ENCODE measurements around the gene DGKA.

DNA sequence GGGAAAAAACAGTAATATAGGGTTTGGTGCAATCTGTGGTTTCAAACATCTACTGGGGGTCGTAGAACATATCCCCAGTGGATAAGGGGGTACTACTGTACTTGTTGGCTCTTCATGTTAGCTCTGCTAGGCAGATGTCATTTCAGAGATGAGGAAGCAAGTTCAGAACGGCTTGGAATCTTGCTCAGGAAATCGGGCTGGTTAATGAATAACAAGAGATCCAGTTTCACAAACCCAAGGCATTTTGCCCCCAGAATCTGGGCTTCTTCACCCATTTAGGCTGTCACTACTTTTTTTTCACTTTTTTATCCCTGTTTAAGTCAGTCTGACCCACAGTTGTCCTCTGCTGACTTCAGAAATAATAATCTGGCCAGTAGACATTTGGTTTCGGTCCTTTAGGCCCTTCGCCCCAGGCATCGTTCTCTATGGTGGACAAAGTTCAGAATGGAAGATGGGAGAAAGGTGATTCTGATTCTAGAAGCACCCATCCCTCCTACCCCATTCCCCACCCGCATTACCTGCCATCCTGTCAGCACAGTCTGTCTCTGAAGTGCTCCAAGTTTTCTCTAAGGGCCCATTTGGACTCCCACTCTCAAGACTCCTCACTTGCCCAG lies 70.6 kb downstream of the DGKA start:
- TF ChIP-seq, protein P1, sequence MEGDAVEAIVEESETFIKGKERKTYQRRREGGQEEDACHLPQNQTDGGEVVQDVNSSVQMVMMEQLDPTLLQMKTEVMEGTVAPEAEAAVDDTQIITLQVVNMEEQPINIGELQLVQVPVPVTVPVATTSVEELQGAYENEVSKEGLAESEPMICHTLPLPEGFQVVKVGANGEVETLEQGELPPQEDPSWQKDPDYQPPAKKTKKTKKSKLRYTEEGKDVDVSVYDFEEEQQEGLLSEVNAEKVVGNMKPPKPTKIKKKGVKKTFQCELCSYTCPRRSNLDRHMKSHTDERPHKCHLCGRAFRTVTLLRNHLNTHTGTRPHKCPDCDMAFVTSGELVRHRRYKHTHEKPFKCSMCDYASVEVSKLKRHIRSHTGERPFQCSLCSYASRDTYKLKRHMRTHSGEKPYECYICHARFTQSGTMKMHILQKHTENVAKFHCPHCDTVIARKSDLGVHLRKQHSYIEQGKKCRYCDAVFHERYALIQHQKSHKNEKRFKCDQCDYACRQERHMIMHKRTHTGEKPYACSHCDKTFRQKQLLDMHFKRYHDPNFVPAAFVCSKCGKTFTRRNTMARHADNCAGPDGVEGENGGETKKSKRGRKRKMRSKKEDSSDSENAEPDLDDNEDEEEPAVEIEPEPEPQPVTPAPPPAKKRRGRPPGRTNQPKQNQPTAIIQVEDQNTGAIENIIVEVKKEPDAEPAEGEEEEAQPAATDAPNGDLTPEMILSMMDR (IDR thresholded peaks at IDR 0.05): no peak
- TF ChIP-seq POLR2AphosphoS5 (IDR thresholded peaks at IDR 0.05; ENCODE audit: low read depth, low read length): no peak
- TF ChIP-seq, protein P2, sequence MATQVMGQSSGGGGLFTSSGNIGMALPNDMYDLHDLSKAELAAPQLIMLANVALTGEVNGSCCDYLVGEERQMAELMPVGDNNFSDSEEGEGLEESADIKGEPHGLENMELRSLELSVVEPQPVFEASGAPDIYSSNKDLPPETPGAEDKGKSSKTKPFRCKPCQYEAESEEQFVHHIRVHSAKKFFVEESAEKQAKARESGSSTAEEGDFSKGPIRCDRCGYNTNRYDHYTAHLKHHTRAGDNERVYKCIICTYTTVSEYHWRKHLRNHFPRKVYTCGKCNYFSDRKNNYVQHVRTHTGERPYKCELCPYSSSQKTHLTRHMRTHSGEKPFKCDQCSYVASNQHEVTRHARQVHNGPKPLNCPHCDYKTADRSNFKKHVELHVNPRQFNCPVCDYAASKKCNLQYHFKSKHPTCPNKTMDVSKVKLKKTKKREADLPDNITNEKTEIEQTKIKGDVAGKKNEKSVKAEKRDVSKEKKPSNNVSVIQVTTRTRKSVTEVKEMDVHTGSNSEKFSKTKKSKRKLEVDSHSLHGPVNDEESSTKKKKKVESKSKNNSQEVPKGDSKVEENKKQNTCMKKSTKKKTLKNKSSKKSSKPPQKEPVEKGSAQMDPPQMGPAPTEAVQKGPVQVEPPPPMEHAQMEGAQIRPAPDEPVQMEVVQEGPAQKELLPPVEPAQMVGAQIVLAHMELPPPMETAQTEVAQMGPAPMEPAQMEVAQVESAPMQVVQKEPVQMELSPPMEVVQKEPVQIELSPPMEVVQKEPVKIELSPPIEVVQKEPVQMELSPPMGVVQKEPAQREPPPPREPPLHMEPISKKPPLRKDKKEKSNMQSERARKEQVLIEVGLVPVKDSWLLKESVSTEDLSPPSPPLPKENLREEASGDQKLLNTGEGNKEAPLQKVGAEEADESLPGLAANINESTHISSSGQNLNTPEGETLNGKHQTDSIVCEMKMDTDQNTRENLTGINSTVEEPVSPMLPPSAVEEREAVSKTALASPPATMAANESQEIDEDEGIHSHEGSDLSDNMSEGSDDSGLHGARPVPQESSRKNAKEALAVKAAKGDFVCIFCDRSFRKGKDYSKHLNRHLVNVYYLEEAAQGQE (IDR thresholded peaks at IDR 0.05; ENCODE audit: insufficient read depth in 1 of 2, low read depth in 2 of 2, low read length in 1 of 2): no peak
- TF ChIP-seq TCF7L2 (IDR thresholded peaks at IDR 0.05; ENCODE audit: low read depth, low read length): no peak
- no peak for TF ChIP-seq SIN3A (IDR thresholded peaks at IDR 0.05; ENCODE audit: borderline replicate concordance, insufficient read depth, low read depth, low read length)
